CD4-positive, alpha-beta T cell treated with Interleukin-10 for 1 hour (primary cell): Measurements from ENCODE around the gene ANAPC15.
A peak's percentile ranks its signal among the peaks of the same experiment; 100 is the strongest.
"Not testable (repeated sequence)": the region's sequence is repeated elsewhere in the genome, so short reads cannot be mapped to it uniquely, and the experiment has no call there.

ENCODE experiments used
- DNase-seq: peaks from one replicate; pipeline ENCODE4 v3.0.0-alpha.2; 2020

The ANAPC15 gene

DNA sequence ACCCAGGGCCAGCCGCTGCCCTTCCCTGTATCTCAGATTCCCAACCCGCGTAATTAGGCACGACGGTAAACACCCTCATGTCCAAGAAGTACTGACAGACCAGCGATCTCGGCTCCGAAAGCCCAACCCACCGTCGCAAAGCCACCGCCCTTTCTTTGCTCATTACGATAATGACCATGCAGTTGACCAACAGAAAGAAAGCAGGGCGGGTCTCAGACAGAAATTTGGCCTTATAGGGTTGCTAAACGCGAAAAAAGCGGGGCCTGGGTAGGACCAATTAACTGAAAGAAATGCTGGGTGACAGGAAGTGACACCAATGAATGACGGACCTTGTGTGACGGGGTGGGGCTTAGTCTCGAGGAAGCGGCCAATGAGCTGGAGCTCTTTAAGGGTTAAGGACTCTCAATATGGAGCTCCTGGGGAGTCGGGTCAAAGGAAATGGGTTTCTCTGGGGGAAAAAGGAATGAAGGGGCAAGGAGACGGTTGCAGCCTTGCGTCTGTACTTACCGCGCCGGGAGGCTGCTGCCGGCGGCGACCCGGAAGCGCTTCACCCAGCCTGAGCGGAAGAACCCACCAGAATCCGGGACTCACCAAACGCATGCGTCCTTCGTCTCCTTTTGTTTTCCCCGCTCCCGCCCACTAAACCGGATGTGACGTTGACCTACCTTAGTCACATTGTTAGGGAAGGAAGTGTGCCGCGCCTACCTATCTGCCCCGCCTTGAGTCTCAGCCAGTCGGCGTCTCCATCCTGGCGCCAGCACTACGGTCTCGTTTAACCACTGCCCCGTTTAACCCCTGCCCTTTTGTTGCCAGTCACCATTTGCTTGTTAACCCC lies at the start of gene ANAPC15:
ANAPC15 (minus strand) TSS at position 553 of the 835 bp plus-strand sequence. CDS start 1,419 bp downstream, outside the sequence.
- DNase-seq, result peak; percentile 99

DNA sequence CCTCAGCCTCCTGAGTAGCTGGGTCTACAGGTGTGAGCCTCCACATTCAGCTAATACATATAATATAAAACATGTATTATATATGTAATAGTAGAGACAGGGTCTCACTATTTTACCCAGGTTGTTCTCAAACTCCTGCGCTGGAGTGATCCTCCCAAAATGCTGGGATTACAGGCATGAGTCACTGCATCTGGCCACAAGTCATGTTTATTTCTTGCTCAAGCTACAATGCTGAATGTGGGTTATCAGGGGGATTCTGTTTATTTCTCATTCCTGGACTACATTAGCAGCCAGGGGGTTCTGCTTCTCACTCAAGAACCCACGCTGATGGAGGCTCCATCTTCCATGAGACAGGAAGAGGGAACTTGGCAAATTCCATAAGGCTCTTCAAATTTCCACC lies 47.8 kb upstream of the ANAPC15 start:
- DNase-seq, result no peak

DNA sequence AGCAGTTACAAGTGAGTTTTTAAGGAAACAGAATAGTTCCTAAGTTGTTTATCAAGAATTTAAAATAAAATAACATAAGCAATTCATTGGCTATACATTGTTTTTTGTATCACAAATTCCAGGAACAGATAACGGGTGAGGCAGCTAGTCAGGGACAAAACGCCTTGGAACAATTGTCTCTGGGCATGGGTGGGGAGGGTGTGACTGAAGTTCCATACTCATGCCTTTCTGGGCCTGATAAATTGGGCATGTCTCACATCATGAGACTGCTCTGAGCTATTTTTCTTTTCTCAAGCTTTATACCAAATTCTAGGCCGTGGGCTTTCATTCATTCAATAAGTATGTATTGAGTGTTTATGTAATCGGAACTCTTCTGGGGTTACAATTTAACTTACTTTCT lies 44.6 kb upstream of the ANAPC15 start:
- DNase-seq, result no peak

DNA sequence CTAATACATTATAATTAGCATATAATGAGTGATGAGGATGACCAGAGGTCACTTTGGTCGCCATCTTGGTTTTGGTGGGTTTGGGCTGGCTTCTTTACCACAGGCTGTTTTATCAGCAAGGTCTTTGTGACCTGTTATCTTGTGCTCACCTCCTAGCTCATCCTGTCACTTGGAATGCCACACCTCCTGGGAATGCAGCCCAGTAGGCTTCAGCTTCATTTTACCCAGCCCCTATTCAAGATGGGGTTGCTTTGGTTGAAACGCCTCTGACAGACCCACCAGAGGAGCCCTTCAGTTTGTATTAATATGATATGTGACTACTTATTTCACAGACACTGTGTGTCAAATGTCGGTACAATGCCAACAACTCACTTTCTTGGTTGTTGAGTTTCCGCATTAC lies 43.3 kb upstream of the ANAPC15 start:
- no peak for DNase-seq

DNA sequence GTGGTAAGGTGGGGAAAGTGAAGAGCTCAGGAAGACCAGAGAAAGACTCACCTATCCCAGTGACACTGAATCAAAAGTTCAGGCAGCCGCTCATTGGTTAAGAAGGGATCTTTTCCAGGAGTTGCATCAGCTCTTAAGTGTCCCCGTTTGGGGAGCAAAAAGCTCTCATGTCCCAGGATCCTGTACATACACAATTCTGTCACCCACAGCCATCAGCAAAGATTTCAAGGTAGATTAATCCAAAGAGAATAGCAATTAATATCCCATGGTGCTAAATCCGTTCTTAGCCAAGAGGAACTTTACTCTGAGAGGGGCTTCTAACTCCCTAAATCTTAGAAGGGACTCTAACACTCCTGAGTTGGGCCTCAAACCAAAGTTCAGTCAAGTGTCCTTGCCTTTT lies 42.3 kb upstream of the ANAPC15 start:
- no peak for DNase-seq

DNA sequence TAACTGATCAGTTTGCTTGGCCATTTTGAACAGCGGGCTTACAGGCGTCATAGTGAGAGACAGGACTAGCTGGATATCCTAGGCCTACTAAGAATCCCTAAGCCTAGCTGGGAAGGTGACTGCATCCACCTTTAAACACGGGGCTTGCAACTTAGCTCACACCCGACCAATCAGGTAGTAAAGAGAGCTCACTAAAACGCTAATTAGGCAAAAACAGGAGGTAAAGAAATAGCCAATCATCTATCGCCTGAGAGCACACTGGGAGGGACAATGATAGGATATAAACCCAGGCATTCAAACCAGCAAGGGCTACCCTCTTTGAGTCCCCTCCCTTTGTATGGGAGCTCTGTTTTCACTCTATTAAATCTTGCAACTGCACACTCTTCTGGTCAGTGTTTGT lies 41.4 kb upstream of the ANAPC15 start:
- not testable (repeated sequence) for DNase-seq

DNA sequence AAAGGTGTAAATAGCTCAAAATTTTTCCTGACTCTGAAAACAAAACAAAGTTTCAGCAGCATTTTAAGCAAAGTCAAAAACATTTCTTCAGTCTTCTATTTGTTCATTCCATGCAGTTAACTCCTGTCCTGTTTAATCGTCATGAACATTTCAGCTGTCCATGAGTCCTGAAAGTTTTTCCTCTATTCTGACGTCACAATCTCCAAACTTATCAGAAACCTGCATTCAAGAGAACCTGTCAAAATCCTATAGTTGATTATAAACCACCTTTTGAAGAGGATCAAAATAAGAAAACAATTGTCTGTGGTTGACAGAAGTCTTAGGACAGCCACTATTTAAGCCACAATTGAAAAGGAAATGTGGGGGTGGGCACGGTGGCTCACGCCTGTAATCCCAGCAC lies 38.4 kb upstream of the ANAPC15 start:
- no peak for DNase-seq

DNA sequence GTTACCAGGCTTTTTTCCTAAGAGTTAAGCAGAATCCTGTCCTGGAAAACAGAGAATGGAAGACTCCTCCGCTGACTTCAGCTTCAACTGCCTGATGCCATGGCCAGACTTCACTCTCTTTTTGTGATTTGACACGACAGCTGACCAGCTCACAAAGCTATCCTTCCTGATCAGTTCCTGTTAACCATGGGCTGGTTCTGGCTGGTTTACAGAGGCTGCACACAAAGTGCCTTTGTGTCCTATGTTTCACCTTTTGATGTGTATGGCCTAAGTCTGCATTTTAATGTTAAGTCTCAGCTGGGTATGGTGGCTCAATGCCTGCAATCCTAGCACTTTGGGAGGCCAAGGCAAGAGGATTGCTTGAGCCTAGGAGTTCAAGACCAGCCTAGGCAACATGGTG lies 34.1 kb upstream of the ANAPC15 start:
- DNase-seq, result no peak

DNA sequence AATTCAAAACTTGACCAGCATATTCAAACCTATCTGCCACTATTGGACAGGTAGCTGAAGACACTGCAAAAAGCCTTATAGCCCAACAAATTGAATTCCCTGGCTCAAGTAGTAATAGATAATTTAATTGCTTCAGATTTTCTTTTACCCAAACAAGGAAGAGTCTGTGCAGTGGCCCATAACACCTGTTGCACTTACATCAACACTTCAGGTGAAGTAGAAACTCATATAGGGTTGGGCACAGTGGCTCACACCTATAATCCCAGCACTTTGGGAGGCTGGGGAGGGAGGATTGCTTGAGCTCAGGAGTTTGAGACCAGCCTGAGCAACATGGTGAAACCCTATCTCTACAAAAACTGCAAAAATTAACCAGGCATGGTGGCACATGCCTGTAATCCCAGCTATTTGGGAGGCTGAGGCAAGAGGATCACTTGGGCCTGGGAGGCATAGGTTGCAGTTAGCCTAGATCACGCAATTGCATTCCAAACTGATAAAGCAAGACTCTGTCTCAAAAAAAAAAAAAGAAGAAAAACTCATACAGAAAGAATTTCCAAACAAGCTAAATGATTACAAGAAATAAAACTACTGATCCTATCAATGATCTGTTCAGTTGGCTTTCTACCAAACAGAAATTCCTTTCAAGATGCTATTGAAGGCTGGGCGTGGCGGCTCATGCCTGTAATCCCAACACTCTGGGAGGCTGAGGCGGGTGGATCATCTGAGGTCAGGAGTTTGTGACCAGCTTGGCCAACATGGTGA lies 32.5 kb upstream of the ANAPC15 start:
- no peak for DNase-seq

DNA sequence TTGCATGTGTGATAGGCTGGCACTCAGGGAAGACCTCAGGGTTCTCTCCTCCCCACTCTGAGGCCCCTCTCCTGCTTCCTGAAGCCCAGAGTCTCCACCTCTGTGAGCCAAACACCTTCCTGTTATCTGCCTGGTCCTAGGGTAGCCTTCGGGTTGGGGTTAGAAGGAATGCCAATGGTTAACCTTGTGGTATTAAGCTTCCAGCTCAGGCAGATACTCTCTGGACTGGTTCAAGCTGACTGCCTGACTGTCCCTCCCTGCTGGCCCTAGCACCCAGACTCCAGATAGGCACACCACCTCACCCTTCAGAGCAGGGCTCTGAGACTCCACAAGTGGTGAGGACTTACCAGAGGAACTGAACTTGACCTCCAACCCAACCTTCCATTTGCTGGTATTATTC lies 30.0 kb upstream of the ANAPC15 start:
- DNase-seq, result not testable (repeated sequence)

DNA sequence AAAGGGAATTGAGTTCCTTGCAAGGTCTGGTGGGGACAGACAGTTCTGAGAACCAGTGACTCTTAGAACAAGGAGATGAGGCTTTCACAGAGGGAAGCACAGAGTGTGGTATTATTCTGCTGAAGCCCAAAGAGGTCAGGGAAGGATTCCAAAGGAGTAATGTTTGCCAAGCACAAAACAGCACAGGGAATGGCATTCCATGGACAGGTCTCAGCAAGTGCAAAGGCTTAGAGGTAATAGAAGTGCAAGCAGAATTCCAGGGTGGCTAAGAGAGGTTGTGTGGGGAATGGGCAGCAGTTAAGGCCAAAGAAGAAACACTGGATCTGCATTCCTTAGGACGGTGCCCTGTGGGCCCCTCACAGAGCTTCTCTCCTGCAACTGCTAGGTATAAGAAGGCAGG lies 29.6 kb upstream of the ANAPC15 start:
- DNase-seq, result not testable (repeated sequence)

DNA sequence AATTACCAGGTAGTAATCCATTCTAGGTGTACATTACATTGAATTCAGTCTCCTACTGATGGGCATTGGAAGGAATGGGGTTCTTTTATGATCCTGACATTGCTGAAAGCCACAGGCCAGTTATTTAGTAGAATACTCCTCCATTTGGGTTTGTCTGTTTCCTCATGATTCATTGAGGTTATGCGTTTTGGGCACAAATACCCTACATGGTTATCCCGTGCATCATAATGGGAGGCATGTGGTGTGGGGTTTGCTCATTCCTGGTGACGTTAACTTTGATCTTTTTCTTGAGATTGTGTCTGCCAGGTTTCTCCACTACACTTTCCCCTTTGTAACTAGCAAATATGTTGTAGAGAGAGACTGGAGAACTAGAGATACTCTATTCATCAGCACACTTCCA lies 28.6 kb upstream of the ANAPC15 start:
- no peak for DNase-seq

DNA sequence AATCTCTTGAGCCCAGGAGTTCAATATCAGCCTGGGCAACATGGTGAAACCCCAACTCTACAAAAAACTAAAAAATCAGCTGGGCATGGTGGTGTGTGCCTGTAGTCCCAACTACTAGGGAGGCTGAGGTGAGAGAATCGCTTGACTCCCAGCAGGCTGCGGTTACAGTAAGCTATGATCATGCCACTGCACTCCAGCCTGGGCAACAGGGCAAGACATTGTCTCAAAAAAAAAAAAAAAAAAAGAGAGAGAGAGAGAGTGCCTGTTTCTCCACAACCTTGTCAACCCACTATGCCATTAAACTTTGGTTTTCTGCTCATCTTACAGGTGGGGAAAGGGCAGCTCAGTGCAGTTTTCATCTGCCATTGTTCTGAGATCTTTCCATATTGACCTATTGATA lies 28.2 kb upstream of the ANAPC15 start:
- no peak for DNase-seq

DNA sequence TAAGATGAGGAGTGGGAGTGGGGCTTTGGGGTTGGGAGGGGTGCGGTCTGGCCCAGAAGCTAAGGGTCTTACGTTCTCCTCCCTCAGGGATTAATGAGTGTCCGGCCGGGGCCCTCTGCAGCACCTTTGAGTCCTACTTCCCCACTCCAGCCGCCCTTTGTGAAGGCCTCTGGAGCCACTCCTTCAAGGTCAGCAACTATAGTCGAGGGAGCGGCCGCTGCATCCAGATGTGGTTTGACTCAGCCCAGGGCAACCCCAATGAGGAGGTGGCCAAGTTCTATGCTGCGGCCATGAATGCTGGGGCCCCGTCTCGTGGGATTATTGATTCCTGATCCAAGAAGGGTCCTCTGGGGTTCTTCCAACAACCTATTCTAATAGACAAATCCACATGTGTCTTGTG lies 27.0 kb upstream of the ANAPC15 start:
- DNase-seq, result no peak

DNA sequence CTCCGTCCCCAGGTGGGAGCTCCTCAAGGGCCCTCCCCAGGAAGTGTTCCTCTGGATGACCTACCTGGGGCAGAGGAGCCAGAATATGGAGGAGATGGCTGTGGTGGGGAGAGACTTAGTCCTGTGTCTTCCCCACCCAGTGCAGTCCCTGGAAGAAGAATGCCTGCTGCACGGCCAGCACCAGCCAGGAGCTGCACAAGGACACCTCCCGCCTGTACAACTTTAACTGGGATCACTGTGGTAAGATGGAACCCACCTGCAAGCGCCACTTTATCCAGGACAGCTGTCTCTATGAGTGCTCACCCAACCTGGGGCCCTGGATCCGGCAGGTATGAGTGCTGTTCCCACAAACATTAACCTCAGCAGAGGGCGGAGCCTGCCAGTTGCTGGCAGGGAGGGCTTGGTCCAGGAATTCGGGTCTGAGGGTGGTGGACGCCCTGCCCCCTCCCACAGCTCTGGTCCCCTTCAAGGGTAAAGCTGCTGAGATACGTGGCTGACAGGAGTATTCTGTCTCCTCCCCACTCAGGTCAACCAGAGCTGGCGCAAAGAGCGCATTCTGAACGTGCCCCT lies 26.4 kb upstream of the ANAPC15 start:
- DNase-seq, result no peak

DNA sequence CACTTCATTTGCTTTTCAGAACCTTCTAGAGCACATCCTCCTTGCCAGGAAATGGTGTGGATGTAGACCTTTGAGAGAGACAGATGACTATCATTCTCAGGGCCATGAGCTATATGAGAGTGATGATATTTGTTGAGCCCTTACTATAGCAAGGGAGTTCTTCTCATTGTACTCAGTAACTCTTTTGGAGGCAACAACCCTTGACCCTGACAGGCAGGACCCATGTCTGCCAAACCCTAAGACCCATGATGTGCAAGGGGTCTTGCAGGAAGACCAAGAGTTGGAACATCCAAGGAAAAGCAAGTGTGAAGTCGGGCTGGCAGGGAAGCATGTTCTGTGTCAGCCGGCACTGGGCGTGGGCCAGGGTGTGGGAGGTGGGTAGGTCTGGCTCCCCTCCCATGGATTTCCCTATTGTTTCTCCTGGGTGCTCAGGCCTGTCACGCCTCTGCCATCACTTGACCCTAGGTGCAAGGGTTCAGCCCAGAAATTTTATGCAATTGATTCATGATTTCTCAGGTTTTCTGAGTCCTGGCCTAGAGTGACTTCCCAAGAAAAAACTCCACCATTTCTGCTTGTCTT lies 24.3 kb upstream of the ANAPC15 start:
- no peak for DNase-seq

DNA sequence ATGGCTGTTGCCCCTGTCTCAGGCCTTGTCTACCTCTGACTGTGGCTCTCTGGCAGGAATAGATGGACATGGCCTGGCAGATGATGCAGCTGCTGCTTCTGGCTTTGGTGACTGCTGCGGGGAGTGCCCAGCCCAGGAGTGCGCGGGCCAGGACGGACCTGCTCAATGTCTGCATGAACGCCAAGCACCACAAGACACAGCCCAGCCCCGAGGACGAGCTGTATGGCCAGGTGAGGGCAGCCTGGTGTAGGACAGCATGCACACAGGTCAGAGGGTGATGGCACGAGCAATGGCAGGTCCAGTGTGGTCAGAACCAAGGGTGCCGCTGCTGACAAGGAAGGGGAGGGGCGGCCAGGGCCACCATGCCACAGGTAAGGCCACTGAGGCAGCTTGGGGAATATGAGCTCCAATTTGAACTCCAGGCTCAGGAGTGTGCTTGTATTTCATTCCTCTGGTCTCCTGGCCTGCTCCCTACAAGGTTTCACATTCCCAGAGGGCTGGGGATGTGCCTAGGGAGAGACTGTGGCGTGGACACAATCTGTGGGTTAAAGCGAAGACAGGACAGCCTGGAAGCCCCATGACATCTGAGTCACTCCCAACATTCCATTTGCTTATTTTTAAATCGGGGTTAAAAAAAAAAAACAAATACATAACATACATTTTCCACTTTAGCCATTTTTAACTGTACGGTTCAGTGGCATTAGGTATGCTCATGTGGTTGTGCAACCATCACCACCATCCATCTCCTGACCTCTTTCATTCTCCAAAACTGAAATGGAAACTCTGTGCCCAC lies 23.6 kb upstream of the ANAPC15 start:
- no peak for DNase-seq

DNA sequence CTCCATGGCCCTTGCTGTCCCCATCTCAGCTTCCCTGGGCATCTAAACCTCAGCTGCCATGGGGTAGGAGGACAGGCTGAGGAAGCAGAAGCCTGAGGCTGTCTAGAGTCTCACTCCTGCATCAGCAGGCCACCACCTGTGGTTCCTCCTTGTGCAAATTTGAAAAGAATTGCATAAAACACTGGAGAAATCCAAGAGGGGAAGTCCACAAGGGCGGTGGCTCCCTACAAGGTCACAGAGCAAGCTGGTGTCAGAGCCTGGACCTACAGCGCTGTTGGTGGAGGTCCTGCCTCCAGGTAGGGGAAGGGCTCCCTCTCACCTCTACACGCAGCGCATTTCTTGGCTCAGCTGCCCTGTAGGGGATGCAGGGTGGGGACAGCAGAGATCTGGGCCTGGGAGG lies 23.0 kb upstream of the ANAPC15 start, which contains the start of gene FOLR3:
FOLR3 (plus strand) TSS at position 253 of the 400 bp plus-strand sequence. CDS start 228 bp downstream, outside the sequence.
- DNase-seq, result not testable (repeated sequence)

DNA sequence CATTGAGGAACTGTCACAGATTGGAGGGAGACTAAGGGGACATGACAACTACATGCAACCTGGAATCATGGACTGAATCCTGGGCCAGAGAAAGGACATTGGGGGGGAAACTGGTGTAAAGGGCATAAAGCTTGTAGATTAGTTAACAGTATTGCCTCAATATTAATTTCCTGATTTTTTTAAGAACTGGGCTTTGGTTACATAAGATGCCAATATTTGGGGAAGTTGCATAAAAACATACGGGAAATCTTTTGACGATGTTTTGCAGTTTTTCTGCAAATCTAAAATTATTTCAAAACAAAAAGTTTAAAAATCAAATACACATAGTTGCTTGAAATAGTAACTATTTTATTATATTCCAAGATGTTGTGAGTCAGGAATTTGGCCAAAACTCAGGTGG lies 20.2 kb upstream of the ANAPC15 start:
- no peak for DNase-seq

DNA sequence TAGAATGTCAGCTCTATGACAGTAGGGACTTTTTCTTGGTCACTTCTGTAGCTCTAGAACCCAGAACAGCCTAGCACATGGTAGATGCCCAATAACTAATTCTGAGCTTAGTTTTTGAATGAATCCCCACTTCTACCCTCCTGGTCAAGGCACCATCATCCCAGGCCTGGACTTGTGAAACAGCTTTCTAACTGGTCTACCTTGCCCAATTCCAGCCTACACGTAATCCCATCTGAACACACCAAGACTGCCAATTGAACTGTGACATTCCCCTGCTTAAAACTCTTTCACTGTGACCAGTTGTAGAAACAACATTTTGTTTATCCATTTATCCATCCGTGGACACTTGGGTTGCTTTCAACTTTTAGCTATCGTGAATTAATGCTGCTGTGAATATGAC lies 16.9 kb upstream of the ANAPC15 start:
- no peak for DNase-seq

DNA sequence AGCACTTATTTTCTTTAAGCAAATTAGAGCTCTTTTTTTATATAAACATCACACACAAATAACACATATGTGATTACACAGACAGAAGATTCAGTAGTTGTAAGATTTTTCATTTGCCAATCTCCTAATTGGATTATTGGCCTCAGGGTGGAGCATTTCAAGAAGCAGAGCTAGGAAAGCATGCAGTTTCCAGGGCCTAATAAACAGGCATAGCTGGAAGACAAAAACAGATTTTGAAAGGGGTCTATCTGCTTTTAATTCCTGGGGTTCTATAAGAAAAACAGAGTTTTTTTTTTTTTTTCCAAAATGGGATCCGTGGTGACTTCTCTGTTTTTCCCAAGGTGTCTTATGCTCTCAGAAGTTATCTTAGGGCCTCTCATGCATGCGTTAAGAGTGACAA lies 15.4 kb upstream of the ANAPC15 start:
- DNase-seq, result no peak

DNA sequence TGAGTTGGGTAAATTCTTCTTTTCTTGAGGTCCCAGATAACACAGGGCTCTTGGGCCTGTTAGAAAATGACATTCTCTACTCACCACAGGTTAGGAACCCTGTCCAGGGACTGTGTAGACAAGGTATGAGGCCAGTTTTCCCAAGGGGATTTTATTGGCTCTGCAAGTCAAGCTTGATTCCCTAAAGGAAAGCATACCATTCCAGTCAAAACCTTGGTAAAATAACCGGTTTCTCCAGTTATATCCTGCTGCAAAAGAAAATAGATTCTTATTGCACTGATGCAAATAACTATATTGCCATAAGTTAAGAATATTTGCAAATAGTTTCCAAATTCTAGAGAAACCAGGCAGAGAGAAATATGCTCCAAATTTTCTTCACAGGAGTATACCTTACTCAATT lies 13.5 kb upstream of the ANAPC15 start:
- no peak for DNase-seq

DNA sequence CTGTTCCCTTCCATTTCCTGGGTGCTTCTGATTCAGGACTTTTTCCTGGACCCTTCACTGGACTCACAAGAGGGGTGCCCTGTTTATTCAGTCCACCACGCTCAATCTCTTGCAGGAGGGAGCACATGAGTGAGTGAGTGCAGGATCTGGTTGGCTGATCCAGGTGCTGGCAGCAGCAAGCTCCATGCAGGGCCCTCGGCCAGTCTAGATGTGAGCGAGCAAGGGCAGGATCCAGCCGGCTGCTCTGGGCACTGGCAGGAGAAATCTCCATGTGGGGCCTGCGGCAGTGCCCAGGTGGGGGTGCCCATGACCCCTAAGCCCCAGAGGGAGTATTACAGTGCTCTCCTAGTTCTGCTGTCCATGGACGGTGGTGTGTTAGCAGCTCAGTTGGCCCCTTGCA lies 11.6 kb upstream of the ANAPC15 start:
- no peak for DNase-seq
